Gastrocnemius medialis (tissue), 4 donors: ENCODE measurements around the gene MID2.
A peak's percentile ranks its signal among the peaks of the same experiment; 100 is the strongest.

Experiments
- POLR2A ChIP-seq, 2 donors: fragments of 450-650 bp; IDR thresholded peaks; one replicate each; pipeline ENCODE4 v1.6.1; 2017; ENCODE audit warnings: antibody characterized with exemption in 2 of 2, mild to moderate bottlenecking in 2 of 2, moderate library complexity in 2 of 2
- TF ChIP-seq, protein P1 (sequence below), 5 experiments: fragments of 450-650 bp in 3 of 5; fragments of 200-600 bp in 2 of 5; sonication (generic) in 2 of 5; IDR thresholded peaks in 4 of 5; conservative IDR thresholded peaks in 1 of 5; 1 replicate in 4 of 5; 2 replicates in 1 of 5; pipeline ENCODE4 v1.5.1; 2016 to 2019; ENCODE audit warnings: antibody characterized with exemption in 5 of 5, mild to moderate bottlenecking in 3 of 5, moderate library complexity in 3 of 5

DNA sequence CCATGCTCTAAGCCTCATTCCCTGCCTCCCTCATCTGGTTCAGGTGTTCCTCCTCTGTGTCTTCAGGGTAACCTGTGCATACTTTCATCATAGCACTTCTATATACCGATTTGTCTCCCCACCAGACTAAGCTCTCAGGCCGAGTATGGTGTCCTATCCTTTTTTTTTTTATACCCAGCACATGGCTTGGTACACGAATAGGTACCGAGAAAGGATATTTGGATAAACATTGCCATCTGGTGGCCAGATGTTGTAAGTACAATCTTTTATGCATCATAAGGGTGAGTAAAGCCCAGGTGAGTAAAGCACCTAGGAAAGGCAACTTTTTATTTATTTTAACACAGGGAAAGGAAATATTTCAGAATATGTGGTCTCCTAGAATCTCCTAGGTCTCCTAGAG is 68.4 kb downstream of the MID2 start:
- TF ChIP-seq, protein P1, sequence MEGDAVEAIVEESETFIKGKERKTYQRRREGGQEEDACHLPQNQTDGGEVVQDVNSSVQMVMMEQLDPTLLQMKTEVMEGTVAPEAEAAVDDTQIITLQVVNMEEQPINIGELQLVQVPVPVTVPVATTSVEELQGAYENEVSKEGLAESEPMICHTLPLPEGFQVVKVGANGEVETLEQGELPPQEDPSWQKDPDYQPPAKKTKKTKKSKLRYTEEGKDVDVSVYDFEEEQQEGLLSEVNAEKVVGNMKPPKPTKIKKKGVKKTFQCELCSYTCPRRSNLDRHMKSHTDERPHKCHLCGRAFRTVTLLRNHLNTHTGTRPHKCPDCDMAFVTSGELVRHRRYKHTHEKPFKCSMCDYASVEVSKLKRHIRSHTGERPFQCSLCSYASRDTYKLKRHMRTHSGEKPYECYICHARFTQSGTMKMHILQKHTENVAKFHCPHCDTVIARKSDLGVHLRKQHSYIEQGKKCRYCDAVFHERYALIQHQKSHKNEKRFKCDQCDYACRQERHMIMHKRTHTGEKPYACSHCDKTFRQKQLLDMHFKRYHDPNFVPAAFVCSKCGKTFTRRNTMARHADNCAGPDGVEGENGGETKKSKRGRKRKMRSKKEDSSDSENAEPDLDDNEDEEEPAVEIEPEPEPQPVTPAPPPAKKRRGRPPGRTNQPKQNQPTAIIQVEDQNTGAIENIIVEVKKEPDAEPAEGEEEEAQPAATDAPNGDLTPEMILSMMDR (IDR thresholded peaks at IDR 0.05 in 4 of 5, conservative IDR thresholded peaks at IDR 0.05 in 1 of 5), result peak; percentile 44 to 65 (median 57)
- no peak for TF ChIP-seq POLR2A (IDR thresholded peaks at IDR 0.05)
